ENCODE results near the gene PNRC2.

Gene PNRC2

GRCh38 chr1:23930861-23931490, 28.7 kb upstream of the PNRC2 start:
- no peak overlapping the region for H2AFZ ChIP-seq (ENCODE audit: low read depth, low read length, severe bottlenecking)
- 0 out of 2 replicates have a peak overlapping the region, but pooled peaks have one; percentile 16 for H3K27ac ChIP-seq (ENCODE audit: low read depth, low read length)
- TF ChIP-seq EZH2phosphoT487 (conservative IDR thresholded peaks at IDR 0.05; ENCODE audit: low read length) = no peak
- TF ChIP-seq CTCF (IDR thresholded peaks at IDR 0.05; ENCODE audit: insufficient read depth, low read length, poor library complexity, severe bottlenecking) = no peak
- H3K36me3 ChIP-seq (ENCODE audit: low read length) = no peaks in the 10 kb centered on the region
- no peak overlapping the region for H3K9ac ChIP-seq (ENCODE audit: low read length)
- H3K9me2 ChIP-seq (replicated peaks; ENCODE audit: insufficient read depth, low read length) = no peaks in the 10 kb centered on the region
- H4K20me1 ChIP-seq (ENCODE audit: low read depth, low read length) = no peaks in the 10 kb centered on the region
- peaks cover 14% of the 10 kb centered on the region; the same call in 1 of the 2 replicates for H3F3A ChIP-seq (ENCODE audit: insufficient read depth)
- no peak overlapping the region for H3K4me3 ChIP-seq (ENCODE audit: insufficient read depth, low read length, poor library complexity, severe bottlenecking)
- no peaks in the 10 kb centered on the region for H3K79me2 ChIP-seq (ENCODE audit: insufficient read depth, low read length)
- no peaks in the 10 kb centered on the region for H3K9me3 ChIP-seq (ENCODE audit: insufficient read depth, low read length)
- H3K27me3 ChIP-seq (ENCODE audit: low read length) = no peaks in the 10 kb centered on the region
- H3K4me2 ChIP-seq (ENCODE audit: low read depth, low read length, poor library complexity, severe bottlenecking) = peak overlapping the region; percentile 45

GRCh38 chr1:23931491-23931880, 28.1 kb upstream of the PNRC2 start:
- Histone ChIP-seq H3K36me3 (ENCODE audit: low read length) (no peaks in the 10 kb centered on the region), H3K27ac (ENCODE audit: low read depth, low read length) (0 out of 2 replicates have a peak overlapping the region, but pooled peaks have one; percentile 16), H3K4me2 (ENCODE audit: low read depth, low read length, poor library complexity, severe bottlenecking) (peak overlapping the region; percentile 45), H4K20me1 (ENCODE audit: low read depth, low read length) (no peaks in the 10 kb centered on the region), H3K9me3 (ENCODE audit: insufficient read depth, low read length) (no peaks in the 10 kb centered on the region), H3K9ac (ENCODE audit: low read length) (no peak overlapping the region), H3K9me2 (replicated peaks; ENCODE audit: insufficient read depth, low read length) (no peaks in the 10 kb centered on the region), H3F3A (ENCODE audit: insufficient read depth) (peaks cover 14% of the 10 kb centered on the region; the same call in 1 of the 2 replicates), H3K27me3 (ENCODE audit: low read length) (no peaks in the 10 kb centered on the region), H3K4me3 (ENCODE audit: insufficient read depth, low read length, poor library complexity, severe bottlenecking) (no peak overlapping the region), H2AFZ (ENCODE audit: low read depth, low read length, severe bottlenecking) (no peak overlapping the region), H3K79me2 (ENCODE audit: insufficient read depth, low read length) (no peaks in the 10 kb centered on the region)
- TF ChIP-seq EZH2phosphoT487 (conservative IDR thresholded peaks at IDR 0.05; ENCODE audit: low read length) (no peak), CTCF (IDR thresholded peaks at IDR 0.05; ENCODE audit: insufficient read depth, low read length, poor library complexity, severe bottlenecking) (no peak)

GRCh38 chr1:23936481-23937176, 23.0 kb upstream of the PNRC2 start:
- Histone ChIP-seq H3K79me2 (ENCODE audit: insufficient read depth, low read length) (no peaks in the 10 kb centered on the region), H3K9ac (ENCODE audit: low read length) (no peak overlapping the region), H3F3A (ENCODE audit: insufficient read depth) (peaks cover 9% of the 10 kb centered on the region; the same call in 1 of the 2 replicates), H3K4me2 (ENCODE audit: low read depth, low read length, poor library complexity, severe bottlenecking) (no peak overlapping the region), H4K20me1 (ENCODE audit: low read depth, low read length) (no peaks in the 10 kb centered on the region), H3K36me3 (ENCODE audit: low read length) (no peaks in the 10 kb centered on the region), H3K9me3 (ENCODE audit: insufficient read depth, low read length) (no peaks in the 10 kb centered on the region), H3K4me3 (ENCODE audit: insufficient read depth, low read length, poor library complexity, severe bottlenecking) (no peak overlapping the region), H3K27ac (ENCODE audit: low read depth, low read length) (no peak overlapping the region), H3K9me2 (replicated peaks; ENCODE audit: insufficient read depth, low read length) (no peaks in the 10 kb centered on the region), H3K27me3 (ENCODE audit: low read length) (no peaks in the 10 kb centered on the region), H2AFZ (ENCODE audit: low read depth, low read length, severe bottlenecking) (no peak overlapping the region)
- no peak for TF ChIP-seq EZH2phosphoT487 (conservative IDR thresholded peaks at IDR 0.05; ENCODE audit: low read length)
- TF ChIP-seq CTCF (IDR thresholded peaks at IDR 0.05; ENCODE audit: insufficient read depth, low read length, poor library complexity, severe bottlenecking) = no peak

Measured in SU-DHL-6 (cell line).